T-helper 2 cell treated with Interferon-gamma antibody and Interleukin-4, amounts not matched to agents 5 μg/mL and 100 μg/mL, for 36 hours (primary cell): Measurements from ENCODE around the gene PRSS50.
"Not testable (repeated sequence)": the region's sequence is repeated elsewhere in the genome, so short reads cannot be mapped to it uniquely, and the experiment has no call there.

ENCODE experiments used
- DNase-seq: peaks from one replicate; pipeline ENCODE4 v3.0.0; 2021; ENCODE audit warnings: low spot score
- H3K27ac Mint-ChIP-seq: one replicate; pipeline ENCODE4 v1.8.0; 2021; ENCODE audit warnings: mild to moderate bottlenecking, mixed read lengths
- H3K27me3 Mint-ChIP-seq: one replicate; pipeline ENCODE4 v1.8.0; 2021; ENCODE audit warnings: low read depth, mixed read lengths
- H3K36me3 Mint-ChIP-seq: one replicate; pipeline ENCODE4 v1.8.0; 2021; ENCODE audit warnings: low read depth, mixed read lengths
- H3K4me1 Mint-ChIP-seq: one replicate; pipeline ENCODE4 v1.8.0; 2021; ENCODE audit warnings: low read depth, mixed read lengths
- H3K4me3 Mint-ChIP-seq: one replicate; pipeline ENCODE4 v1.8.0; 2022; ENCODE audit warnings: mild to moderate bottlenecking, moderate library complexity, mixed read lengths
- H3K9me3 Mint-ChIP-seq: one replicate; pipeline ENCODE4 v1.8.0; 2021; ENCODE audit warnings: mixed read lengths

PRSS50 gene, protein sequence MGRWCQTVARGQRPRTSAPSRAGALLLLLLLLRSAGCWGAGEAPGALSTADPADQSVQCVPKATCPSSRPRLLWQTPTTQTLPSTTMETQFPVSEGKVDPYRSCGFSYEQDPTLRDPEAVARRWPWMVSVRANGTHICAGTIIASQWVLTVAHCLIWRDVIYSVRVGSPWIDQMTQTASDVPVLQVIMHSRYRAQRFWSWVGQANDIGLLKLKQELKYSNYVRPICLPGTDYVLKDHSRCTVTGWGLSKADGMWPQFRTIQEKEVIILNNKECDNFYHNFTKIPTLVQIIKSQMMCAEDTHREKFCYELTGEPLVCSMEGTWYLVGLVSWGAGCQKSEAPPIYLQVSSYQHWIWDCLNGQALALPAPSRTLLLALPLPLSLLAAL

DNA sequence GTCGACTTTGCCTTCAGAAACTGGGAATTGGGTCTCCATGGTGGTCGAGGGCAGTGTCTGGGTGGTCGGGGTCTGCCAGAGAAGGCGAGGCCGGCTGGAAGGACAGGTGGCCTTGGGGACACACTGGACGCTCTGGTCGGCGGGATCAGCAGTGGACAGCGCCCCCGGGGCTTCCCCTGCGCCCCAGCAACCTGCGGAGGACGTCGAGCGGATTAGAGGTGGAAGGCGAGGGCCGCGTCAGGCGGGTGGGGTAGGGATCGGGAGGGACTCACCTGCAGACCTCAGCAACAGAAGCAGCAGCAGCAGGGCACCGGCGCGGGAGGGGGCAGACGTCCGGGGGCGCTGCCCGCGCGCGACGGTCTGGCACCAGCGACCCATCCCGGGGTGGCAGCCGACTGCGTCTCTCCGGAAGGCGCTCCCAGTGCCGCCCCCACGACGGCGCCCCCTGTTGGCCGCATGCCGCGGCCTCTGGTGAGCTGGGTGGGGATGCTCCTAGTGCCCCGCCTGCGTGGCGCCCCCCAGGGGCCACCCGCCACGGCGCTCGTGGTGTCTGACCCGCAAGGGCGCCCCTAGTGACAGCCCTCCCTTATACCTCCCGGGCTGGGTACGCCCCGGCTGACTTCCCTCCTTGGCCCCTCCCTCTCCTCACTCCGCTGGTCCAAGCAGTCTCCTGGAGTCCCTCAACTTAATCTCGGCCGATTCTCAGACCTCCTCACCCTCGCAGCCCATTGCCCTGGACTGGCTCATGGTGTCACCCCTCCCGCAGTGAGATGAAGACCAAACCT is at the start of gene PRSS50:
PRSS50 (minus strand) TSS at position 423 of the 785 bp plus-strand sequence; CDS start at position 378, 45 bp downstream.
- Mint-ChIP-seq H3K36me3 (no peaks in the 10 kb centered on the region), H3K4me1 (no peaks in the 10 kb centered on the region), H3K9me3 (no peaks in the 10 kb centered on the region), H3K27ac (no peak within 1 kb of the TSS), H3K27me3 (peaks cover 4% of the 10 kb centered on the region), H3K4me3 (no peak within 1 kb of the TSS)
- DNase-seq = no peak

DNA sequence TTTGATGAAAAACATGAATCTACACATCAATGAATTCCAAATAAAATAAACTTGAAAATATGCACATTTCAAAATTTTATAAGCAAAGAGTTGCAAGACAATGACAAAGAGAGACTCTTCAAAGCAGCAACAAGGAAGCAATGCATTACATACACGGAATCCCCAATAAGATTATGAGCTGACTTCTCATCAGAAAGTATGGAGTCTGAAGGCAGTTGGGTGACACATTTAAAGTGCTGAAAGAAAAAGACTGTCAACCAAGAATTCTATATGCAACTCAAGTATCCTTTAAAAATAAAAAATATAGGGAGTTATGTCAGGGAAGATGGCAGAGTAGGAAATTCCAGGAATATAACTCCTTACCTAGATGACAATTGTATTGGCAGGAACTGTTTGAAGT is 46.5 kb upstream of the PRSS50 start:
- DNase-seq = no peak
- H3K9me3 Mint-ChIP-seq = peaks cover 36% of the 10 kb centered on the region
- no peak overlapping the region for H3K27ac Mint-ChIP-seq
- peaks cover 7% of the 10 kb centered on the region for H3K27me3 Mint-ChIP-seq
- no peaks in the 10 kb centered on the region for H3K36me3 Mint-ChIP-seq
- H3K4me1 Mint-ChIP-seq = no peaks in the 10 kb centered on the region
- H3K4me3 Mint-ChIP-seq = no peak overlapping the region

DNA sequence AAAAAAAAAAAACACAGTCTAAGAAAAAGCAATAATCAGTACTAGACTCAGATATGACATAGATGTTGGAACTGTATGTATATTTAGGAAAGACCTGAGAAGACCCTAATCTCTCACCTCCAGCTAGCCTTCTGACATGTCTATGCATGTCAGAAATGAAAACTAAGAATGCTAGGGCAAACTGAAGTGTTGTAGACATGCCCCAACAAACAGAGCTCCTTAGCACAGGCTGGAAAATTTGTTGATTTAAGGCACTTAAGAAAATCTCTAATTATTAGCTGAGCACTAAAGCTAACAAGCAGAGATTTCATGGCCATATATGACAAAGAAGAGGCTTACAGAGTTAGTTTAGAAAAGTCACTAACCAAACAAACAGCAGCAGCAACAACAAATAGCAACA is 45.5 kb upstream of the PRSS50 start:
- no peak for DNase-seq
- Mint-ChIP-seq H3K4me3 (no peak overlapping the region), H3K27me3 (peaks cover 9% of the 10 kb centered on the region), H3K4me1 (no peaks in the 10 kb centered on the region), H3K36me3 (no peaks in the 10 kb centered on the region), H3K9me3 (peaks cover 36% of the 10 kb centered on the region), H3K27ac (no peak overlapping the region)

DNA sequence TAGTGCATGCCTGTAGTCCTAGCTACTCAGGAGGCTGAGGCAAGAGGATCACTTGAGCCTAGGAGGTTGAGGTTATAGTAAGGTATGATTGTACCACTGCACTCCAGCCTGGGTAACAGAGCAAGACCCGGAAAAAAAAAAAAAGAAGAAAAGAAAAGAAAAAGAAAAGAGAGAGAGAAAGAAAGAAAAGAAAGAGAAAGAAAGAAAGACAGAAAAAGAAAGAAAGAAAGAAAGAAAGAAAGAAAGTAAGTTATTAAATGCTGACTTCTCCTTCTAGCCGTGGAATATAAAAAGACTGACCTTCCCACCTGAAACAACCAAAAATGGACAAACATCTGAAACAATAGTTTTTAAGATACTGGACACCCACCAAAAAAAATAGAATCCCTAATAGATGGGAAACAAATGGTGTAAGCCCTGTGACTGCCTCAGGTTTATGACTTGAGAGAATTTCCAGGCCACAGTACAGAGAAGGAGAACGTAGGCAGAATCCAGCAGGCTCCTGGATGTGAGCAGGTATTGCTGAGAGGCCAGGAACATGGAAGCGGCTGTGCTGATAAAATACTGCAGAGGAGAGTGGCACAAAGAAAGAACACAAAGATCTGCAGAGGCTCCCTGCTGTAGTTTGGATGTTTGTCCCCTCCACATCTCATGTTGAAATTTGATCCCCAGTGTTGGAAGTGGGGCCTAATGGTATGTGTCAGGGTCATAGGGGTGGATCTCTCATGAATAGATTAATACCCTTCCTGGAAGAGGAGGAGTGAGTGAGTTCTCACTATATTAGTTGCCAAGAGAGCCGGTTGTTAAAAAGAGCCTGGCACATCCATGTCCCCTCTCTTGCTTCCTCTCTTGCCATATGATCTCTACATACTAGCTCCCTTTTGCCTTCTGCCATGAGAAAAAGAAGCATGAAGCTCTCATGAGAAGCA is 41.8 kb upstream of the PRSS50 start:
- Mint-ChIP-seq H3K4me1 (no peaks in the 10 kb centered on the region), H3K4me3 (no peak overlapping the region), H3K9me3 (peaks cover 24% of the 10 kb centered on the region), H3K36me3 (no peaks in the 10 kb centered on the region), H3K27me3 (peaks cover 11% of the 10 kb centered on the region), H3K27ac (no peak overlapping the region)
- no peak for DNase-seq

DNA sequence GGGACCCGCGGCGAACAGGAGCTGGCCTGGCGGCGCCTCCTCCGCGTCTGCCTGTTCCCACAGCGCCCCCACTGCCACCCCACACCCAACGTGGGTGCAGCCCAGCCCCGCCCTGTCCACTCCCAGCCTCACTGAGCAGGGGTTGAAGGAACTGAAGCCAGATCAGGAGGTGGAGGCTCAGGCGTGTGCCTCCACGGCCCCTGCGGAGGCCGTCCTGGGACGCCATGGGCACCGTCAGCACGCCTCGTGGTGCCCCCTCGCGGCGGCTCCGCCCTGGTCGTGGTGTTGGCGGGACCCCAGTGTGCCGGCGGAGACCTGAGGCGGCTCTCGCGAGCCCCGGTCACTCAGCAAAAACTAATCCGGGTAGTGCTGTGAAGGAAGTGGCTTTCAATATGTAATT is 39.0 kb upstream of the PRSS50 start:
- Mint-ChIP-seq H3K4me3 (no peak overlapping the region), H3K27ac (no peak overlapping the region), H3K4me1 (peaks cover 4% of the 10 kb centered on the region), H3K36me3 (no peaks in the 10 kb centered on the region), H3K27me3 (peaks cover 4% of the 10 kb centered on the region), H3K9me3 (no peaks in the 10 kb centered on the region)
- no peak for DNase-seq

DNA sequence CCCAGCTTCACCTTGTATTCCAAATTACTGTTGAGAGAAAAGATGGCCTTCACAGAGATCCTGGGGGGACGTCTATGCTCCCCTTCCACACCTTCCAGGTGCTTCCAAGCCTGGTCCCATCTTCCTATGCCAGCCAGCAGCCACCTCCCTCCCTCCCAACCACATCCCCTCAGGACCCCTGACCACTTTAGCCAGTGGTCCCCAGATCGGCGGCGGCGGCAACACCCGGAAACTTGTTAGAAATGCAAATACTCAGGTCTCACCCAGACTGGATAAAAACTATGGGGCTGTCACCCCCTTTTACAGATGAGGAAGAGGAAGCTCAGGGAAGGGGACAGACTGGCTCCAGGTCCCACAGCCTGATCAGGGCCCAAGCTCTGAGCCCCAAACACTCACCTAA is 38.0 kb upstream of the PRSS50 start:
- peaks cover 4% of the 10 kb centered on the region for H3K27me3 Mint-ChIP-seq
- peaks cover 4% of the 10 kb centered on the region for H3K4me1 Mint-ChIP-seq
- H3K4me3 Mint-ChIP-seq = no peak overlapping the region
- no peaks in the 10 kb centered on the region for H3K36me3 Mint-ChIP-seq
- H3K9me3 Mint-ChIP-seq = no peaks in the 10 kb centered on the region
- no peak overlapping the region for H3K27ac Mint-ChIP-seq
- DNase-seq = no peak

DNA sequence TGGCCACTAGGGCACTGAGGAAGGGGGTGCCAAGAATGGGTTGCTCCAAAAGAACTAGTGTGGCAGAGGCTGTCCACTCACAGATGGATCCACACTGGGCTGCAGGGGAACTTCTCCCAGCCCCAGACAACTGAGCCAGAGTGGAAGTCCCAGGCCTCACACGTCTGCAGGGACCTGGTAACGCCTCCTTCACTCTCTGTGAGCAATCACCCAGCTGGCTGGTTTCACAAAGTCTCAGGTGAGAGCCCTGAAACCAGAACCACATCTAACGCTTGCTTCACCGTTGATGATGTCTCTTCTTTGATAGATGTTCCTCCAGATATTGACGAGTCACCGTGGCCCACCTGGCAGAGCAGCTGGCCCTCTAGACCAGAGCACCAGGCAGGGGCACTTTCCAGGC is 35.5 kb upstream of the PRSS50 start:
- not testable (repeated sequence) for H3K4me1 Mint-ChIP-seq, DNase-seq, H3K27ac Mint-ChIP-seq, H3K9me3 Mint-ChIP-seq, H3K36me3 Mint-ChIP-seq, H3K4me3 Mint-ChIP-seq, H3K27me3 Mint-ChIP-seq

DNA sequence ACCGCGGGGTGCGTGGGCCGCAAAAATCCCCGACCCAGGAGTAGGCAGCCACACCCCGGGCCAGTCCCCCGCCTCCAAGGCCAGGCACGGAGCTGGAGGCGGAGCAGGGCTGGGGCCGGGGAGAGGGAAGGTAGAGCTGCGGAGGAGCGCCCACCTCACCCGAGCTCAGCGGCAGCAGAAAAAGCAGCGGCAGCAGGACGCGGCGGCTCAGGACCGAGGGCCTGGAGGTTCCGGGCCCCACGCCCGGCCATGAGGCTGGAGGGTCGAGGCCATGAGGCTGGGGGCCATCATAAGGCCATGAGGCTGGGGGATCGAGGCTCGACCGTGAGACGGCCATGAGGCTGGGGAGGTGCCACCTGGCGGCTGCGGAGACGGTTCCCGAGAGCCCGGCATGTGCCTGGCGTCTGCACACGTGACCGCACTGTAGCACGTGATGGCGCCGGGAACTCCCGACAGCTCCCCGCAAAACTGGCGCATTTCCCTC is 32.9 kb upstream of the PRSS50 start:
- no peaks in the 10 kb centered on the region for H3K36me3 Mint-ChIP-seq
- no peak overlapping the region for H3K27ac Mint-ChIP-seq
- H3K27me3 Mint-ChIP-seq = no peaks in the 10 kb centered on the region
- peaks cover 4% of the 10 kb centered on the region for H3K4me1 Mint-ChIP-seq
- H3K9me3 Mint-ChIP-seq = no peaks in the 10 kb centered on the region
- no peak for DNase-seq
- no peak overlapping the region for H3K4me3 Mint-ChIP-seq

DNA sequence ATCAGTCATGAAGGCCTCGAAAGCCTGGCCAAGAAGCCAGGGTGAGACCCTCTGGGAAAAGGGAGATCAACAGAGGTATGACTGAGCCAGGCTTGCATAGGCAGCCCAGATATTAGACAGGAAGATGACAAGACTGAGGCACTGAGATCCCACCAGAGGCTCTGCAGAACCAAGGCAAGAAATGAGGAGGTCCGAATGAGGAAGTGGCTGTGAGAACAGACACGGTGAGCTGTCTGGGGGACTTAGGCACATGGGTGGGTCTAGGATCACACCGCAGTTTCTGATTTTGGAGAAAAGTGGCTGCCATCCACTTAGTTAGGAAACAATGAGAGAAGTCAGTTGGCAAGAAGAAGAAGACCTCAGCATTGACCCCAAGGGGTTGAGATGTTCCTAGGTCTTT is 31.5 kb upstream of the PRSS50 start:
- Mint-ChIP-seq H3K4me3 (no peak overlapping the region), H3K27me3 (no peaks in the 10 kb centered on the region), H3K36me3 (no peaks in the 10 kb centered on the region), H3K9me3 (no peaks in the 10 kb centered on the region), H3K4me1 (peaks cover 4% of the 10 kb centered on the region), H3K27ac (no peak overlapping the region)
- no peak for DNase-seq

DNA sequence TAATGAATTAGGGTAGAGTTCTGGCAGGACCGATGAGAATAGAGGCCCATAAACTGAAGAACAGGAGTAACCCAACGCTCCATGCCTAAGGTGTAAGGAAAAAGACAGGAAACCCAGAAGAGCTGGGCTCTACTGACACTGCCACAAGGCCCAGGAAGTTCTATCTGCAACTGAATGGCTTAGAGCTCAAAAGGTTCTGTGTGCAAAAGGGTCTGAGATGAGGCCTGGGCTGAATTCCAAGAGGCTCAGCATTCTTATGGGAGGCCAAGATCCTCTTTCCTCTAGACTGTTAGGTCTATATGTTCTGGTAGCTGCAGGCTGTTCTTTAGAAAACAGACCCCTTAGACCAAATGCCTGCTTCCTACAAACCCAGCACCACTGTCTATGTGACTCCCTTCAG is 30.5 kb upstream of the PRSS50 start:
- no peaks in the 10 kb centered on the region for H3K9me3 Mint-ChIP-seq

DNA sequence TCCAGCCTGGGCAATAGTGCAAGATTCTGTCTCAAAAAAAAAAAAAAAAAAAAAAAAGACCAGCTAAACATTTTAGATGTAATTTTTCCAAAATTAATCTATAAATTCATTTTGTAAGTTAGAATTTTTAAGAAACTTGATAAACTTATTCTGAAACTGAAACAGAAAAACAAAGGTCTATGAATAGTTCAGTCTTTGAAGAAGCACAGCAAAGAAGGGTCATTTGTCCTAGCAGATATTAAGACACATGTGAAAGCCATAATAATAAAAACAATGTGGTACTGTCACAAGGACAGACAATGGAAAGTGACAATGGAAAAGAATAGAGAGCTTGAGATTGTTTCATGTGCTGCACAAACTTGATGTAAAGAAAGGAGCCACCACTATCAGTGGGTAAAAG is 29.0 kb upstream of the PRSS50 start:
- Mint-ChIP-seq H3K9me3 (no peaks in the 10 kb centered on the region), H3K27me3 (no peaks in the 10 kb centered on the region), H3K27ac (no peak overlapping the region), H3K4me1 (no peaks in the 10 kb centered on the region), H3K4me3 (no peak overlapping the region), H3K36me3 (no peaks in the 10 kb centered on the region)
- no peak for DNase-seq

More for the DNA sequence above, 30.5 kb upstream of the PRSS50 start:
- Mint-ChIP-seq H3K27me3 (no peaks in the 10 kb centered on the region), H3K36me3 (no peaks in the 10 kb centered on the region), H3K27ac (no peak overlapping the region), H3K4me1 (peaks cover under 1% of the 10 kb centered on the region), H3K4me3 (no peak overlapping the region)
- no peak for DNase-seq

DNA sequence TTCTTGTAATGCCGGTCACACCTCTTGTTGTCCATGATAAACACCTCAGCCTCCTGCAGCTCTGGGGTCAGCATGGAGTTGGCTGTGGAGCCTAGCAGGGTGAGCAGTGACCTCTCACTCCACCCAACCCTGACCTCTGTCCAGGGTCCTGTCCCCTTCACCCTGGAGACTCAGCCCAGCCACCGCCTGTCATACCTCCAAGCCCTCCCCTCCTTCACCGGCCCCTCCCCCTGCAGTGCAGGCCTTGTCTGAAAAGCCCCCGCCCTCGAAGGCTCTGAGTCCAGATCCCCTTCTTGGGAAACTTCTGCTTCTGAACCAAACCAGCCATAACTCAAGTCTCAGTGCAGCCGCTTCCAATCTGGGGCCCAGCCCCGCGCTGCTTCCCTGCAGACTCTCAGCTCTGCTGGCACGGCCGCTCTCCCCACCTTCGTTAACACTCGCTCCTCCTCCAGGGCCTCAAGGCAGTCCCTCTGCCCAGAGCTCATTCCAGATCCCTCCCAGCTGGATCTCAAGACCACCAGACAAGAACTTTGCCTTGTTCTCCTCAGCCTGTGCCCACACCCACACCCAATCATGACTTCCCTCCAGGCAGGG is 25.4 kb upstream of the PRSS50 start:
- Mint-ChIP-seq H3K27ac (no peak overlapping the region), H3K36me3 (no peaks in the 10 kb centered on the region), H3K4me1 (no peaks in the 10 kb centered on the region), H3K27me3 (peaks cover 3% of the 10 kb centered on the region), H3K9me3 (no peaks in the 10 kb centered on the region), H3K4me3 (no peak overlapping the region)
- no peak for DNase-seq

DNA sequence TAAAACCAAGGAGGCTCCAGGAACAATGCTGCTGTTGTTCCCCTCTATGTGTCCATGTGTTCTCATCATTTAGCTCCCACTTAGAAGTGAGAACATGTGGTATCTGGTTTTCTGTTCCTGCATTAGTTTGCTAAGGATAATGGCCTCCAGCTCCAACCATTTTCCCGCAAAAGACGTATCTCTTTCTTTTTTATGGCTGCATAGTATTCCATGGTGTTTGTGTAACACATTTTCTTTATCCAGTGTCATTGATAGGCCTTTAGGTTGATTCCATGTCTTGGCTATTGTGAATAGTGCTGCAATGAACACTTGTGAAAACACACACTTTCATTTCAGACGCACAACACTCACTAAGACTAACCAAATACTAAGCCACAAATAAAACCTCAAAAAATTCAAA is 21.9 kb upstream of the PRSS50 start:
- H3K27me3 Mint-ChIP-seq, H3K36me3 Mint-ChIP-seq, H3K4me1 Mint-ChIP-seq, H3K4me3 Mint-ChIP-seq, DNase-seq, H3K9me3 Mint-ChIP-seq, H3K27ac Mint-ChIP-seq: not testable (repeated sequence)
